ENCODE results near the gene CASP3.

CASP3 gene

GRCh38 chr4:184587221-184587620 lies 62.0 kb downstream of the CASP3 start:
- Histone ChIP-seq H3K27me3 (ENCODE audit: control insufficient read depth in 5 of 5, insufficient read depth in 4 of 5, low read length in 5 of 5) (peaks cover 0 to 5% (median 0%) of the 10 kb centered on the region in 5 donors), H3K9ac (ENCODE audit: low read length in 5 of 5) (no peak overlapping the region), H3K9me3 (ENCODE audit: control insufficient read depth in 5 of 5, low read length in 5 of 5) (no peaks in the 10 kb centered on the region), H3K36me3 (ENCODE audit: control insufficient read depth in 5 of 5, insufficient read depth in 5 of 5, low read length in 5 of 5) (no peaks in the 10 kb centered on the region), H3K4me1 (ENCODE audit: control insufficient read depth in 5 of 5, insufficient read depth in 5 of 5, low read length in 5 of 5) (no peaks in the 10 kb centered on the region), H3K4me3 (ENCODE audit: low read depth in 1 of 5, low read length in 5 of 5) (no peak overlapping the region), H3K27ac (ENCODE audit: low read depth, low read length) (no peak overlapping the region)

- Histone ChIP-seq H3K4me1 (ENCODE audit: control insufficient read depth in 5 of 5, insufficient read depth in 5 of 5, low read length in 5 of 5) (no peaks in the 10 kb centered on the region), H3K27ac (ENCODE audit: low read depth, low read length) (no peak overlapping the region), H3K4me3 (ENCODE audit: low read depth in 1 of 5, low read length in 5 of 5) (no peak overlapping the region), H3K36me3 (ENCODE audit: control insufficient read depth in 5 of 5, insufficient read depth in 5 of 5, low read length in 5 of 5) (no peaks in the 10 kb centered on the region), H3K27me3 (ENCODE audit: control insufficient read depth in 5 of 5, insufficient read depth in 4 of 5, low read length in 5 of 5) (no peaks in the 10 kb centered on the region), H3K9me3 (ENCODE audit: control insufficient read depth in 5 of 5, low read length in 5 of 5) (peaks cover 0 to 10% (median 2%) of the 10 kb centered on the region in 5 donors), H3K9ac (ENCODE audit: low read length in 5 of 5) (no peak overlapping the region)
Measured at GRCh38 chr4:184583738-184584502, 65.3 kb downstream of the CASP3 start.

Measured in subcutaneous abdominal adipose tissue (tissue), 5 donors.